ENCODE results near the gene AMH. TPM values are rescaled to one million over a fixed set of nuclear protein-coding genes. Genes with fewer than 3 reads are reported as not detected.
A peak's percentile ranks its signal among the peaks of the same experiment; 100 is the strongest.

Gene AMH
- polyA plus RNA-seq, 4 donors = 1.1 to 3.0 (median 2.0) TPM

GRCh38 chr19:2242816-2243215 lies 6.3 kb upstream of the AMH start:
- DNase-seq (no peak), FAIRE-seq (no peak)
- WGBS, 3 donors = 74 to 87% (median 80%) methylated on average over 8 of the region's 8 CpGs
- peaks cover 11 to 67% (median 17%) of the 10 kb centered on the region in 3 donors for H3K4me1 ChIP-seq (ENCODE audit: control insufficient read depth in 3 of 3, insufficient read depth in 2 of 3, low read depth in 1 of 3, low read length in 2 of 3)
- H3K27ac ChIP-seq (ENCODE audit: low read depth in 1 of 3, low read length in 2 of 3) = peak overlapping the region; percentile 57 to 93 (median 79)
- no peaks in the 10 kb centered on the region for H3K27me3 ChIP-seq (ENCODE audit: control insufficient read depth in 3 of 3, insufficient read depth in 3 of 3, low read length in 3 of 3)
- no peak overlapping the region for H3K4me3 ChIP-seq (ENCODE audit: low read depth in 1 of 3, low read length in 3 of 3)
- no peaks in the 10 kb centered on the region for H3K9me3 ChIP-seq (ENCODE audit: control insufficient read depth in 2 of 2, insufficient read depth in 1 of 2, low read depth in 1 of 2, low read length in 1 of 2)
- H3K36me3 ChIP-seq (ENCODE audit: control insufficient read depth in 3 of 3, insufficient read depth in 2 of 3, low read depth in 1 of 3, low read length in 3 of 3) = peaks cover 24 to 88% (median 40%) of the 10 kb centered on the region in 3 donors

GRCh38 chr19:2243274-2244124 lies 5.6 kb upstream of the AMH start:
- Histone ChIP-seq H3K4me1 (ENCODE audit: control insufficient read depth in 3 of 3, insufficient read depth in 2 of 3, low read depth in 1 of 3, low read length in 2 of 3) (peaks cover 5 to 61% (median 17%) of the 10 kb centered on the region in 3 donors), H3K4me3 (ENCODE audit: low read depth in 1 of 3, low read length in 3 of 3) (no peak overlapping the region), H3K27me3 (ENCODE audit: control insufficient read depth in 3 of 3, insufficient read depth in 3 of 3, low read length in 3 of 3) (no peaks in the 10 kb centered on the region), H3K27ac (ENCODE audit: low read depth in 1 of 3, low read length in 2 of 3) (peak overlapping the region; percentile 69 to 93 (median 77)), H3K36me3 (ENCODE audit: control insufficient read depth in 3 of 3, insufficient read depth in 2 of 3, low read depth in 1 of 3, low read length in 3 of 3) (peaks cover 30 to 90% (median 43%) of the 10 kb centered on the region in 3 donors), H3K9me3 (ENCODE audit: control insufficient read depth in 2 of 2, insufficient read depth in 1 of 2, low read depth in 1 of 2, low read length in 1 of 2) (no peaks in the 10 kb centered on the region)
- peak; percentile 91 to 94 for DNase-seq
- 36 to 69% (median 44%) methylated on average over 32 of the region's 32 CpGs for WGBS, 3 donors
- FAIRE-seq = no peak

GRCh38 chr19:2244125-2244411 lies 5.1 kb upstream of the AMH start:
- WGBS, 3 donors = 24 to 67% (median 56%) methylated on average over 12 of the region's 12 CpGs
- Histone ChIP-seq H3K27me3 (ENCODE audit: control insufficient read depth in 3 of 3, insufficient read depth in 3 of 3, low read length in 3 of 3) (peaks cover 0 to 4% (median 0%) of the 10 kb centered on the region in 3 donors), H3K27ac (ENCODE audit: low read depth in 1 of 3, low read length in 2 of 3) (peak overlapping the region in 2 of 3 donors; percentile 39 to 93), H3K4me1 (ENCODE audit: control insufficient read depth in 3 of 3, insufficient read depth in 2 of 3, low read depth in 1 of 3, low read length in 2 of 3) (peaks cover 5 to 56% (median 17%) of the 10 kb centered on the region in 3 donors), H3K4me3 (ENCODE audit: low read depth in 1 of 3, low read length in 3 of 3) (no peak overlapping the region), H3K9me3 (ENCODE audit: control insufficient read depth in 2 of 2, insufficient read depth in 1 of 2, low read depth in 1 of 2, low read length in 1 of 2) (no peaks in the 10 kb centered on the region), H3K36me3 (ENCODE audit: control insufficient read depth in 3 of 3, insufficient read depth in 2 of 3, low read depth in 1 of 3, low read length in 3 of 3) (peaks cover 30 to 91% (median 43%) of the 10 kb centered on the region in 3 donors)
- DNase-seq (no peak), FAIRE-seq (no peak)

- Histone ChIP-seq H3K36me3 (ENCODE audit: control insufficient read depth in 3 of 3, insufficient read depth in 2 of 3, low read depth in 1 of 3, low read length in 3 of 3) (peaks cover 30 to 95% (median 43%) of the 10 kb centered on the region in 3 donors), H3K27ac (ENCODE audit: low read depth in 1 of 3, low read length in 2 of 3) (peak overlapping the region in 1 of 3 donors; percentile 93), H3K4me3 (ENCODE audit: low read depth in 1 of 3, low read length in 3 of 3) (no peak overlapping the region), H3K4me1 (ENCODE audit: control insufficient read depth in 3 of 3, insufficient read depth in 2 of 3, low read depth in 1 of 3, low read length in 2 of 3) (peaks cover 5 to 51% (median 17%) of the 10 kb centered on the region in 3 donors), H3K9me3 (ENCODE audit: control insufficient read depth in 2 of 2, insufficient read depth in 1 of 2, low read depth in 1 of 2, low read length in 1 of 2) (no peaks in the 10 kb centered on the region), H3K27me3 (ENCODE audit: control insufficient read depth in 3 of 3, insufficient read depth in 3 of 3, low read length in 3 of 3) (peaks cover 0 to 8% (median 2%) of the 10 kb centered on the region in 3 donors)
- DNase-seq (no peak), FAIRE-seq (no peak)
- 77 to 84% (median 78%) methylated on average over 21 of the region's 21 CpGs for WGBS, 3 donors
Observed at GRCh38 chr19:2244486-2244885, 4.6 kb upstream of the AMH start.

GRCh38 chr19:2245273-2245672 lies 3.9 kb upstream of the AMH start:
- Histone ChIP-seq H3K9me3 (ENCODE audit: control insufficient read depth in 2 of 2, insufficient read depth in 1 of 2, low read depth in 1 of 2, low read length in 1 of 2) (no peaks in the 10 kb centered on the region), H3K27me3 (ENCODE audit: control insufficient read depth in 3 of 3, insufficient read depth in 3 of 3, low read length in 3 of 3) (peaks cover 3 to 16% (median 4%) of the 10 kb centered on the region in 3 donors), H3K36me3 (ENCODE audit: control insufficient read depth in 3 of 3, insufficient read depth in 2 of 3, low read depth in 1 of 3, low read length in 3 of 3) (peaks cover 30 to 90% (median 43%) of the 10 kb centered on the region in 3 donors), H3K4me1 (ENCODE audit: control insufficient read depth in 3 of 3, insufficient read depth in 2 of 3, low read depth in 1 of 3, low read length in 2 of 3) (peaks cover 5 to 52% (median 17%) of the 10 kb centered on the region in 3 donors), H3K27ac (ENCODE audit: low read depth in 1 of 3, low read length in 2 of 3) (no peak overlapping the region), H3K4me3 (ENCODE audit: low read depth in 1 of 3, low read length in 3 of 3) (no peak overlapping the region)
- DNase-seq (no peak), FAIRE-seq (no peak)
- 93 to 96% (median 96%) methylated on average over 11 to 15 of the region's 15 CpGs for WGBS, 3 donors

GRCh38 chr19:2246014-2246620 lies 3.0 kb upstream of the AMH start:
- DNase-seq (no peak), FAIRE-seq (no peak)
- Histone ChIP-seq H3K4me1 (ENCODE audit: control insufficient read depth in 3 of 3, insufficient read depth in 2 of 3, low read depth in 1 of 3, low read length in 2 of 3) (peaks cover 0 to 47% (median 17%) of the 10 kb centered on the region in 3 donors), H3K27ac (ENCODE audit: low read depth in 1 of 3, low read length in 2 of 3) (no peak overlapping the region), H3K27me3 (ENCODE audit: control insufficient read depth in 3 of 3, insufficient read depth in 3 of 3, low read length in 3 of 3) (peaks cover 8 to 24% (median 12%) of the 10 kb centered on the region in 3 donors), H3K36me3 (ENCODE audit: control insufficient read depth in 3 of 3, insufficient read depth in 2 of 3, low read depth in 1 of 3, low read length in 3 of 3) (peaks cover 30 to 82% (median 43%) of the 10 kb centered on the region in 3 donors), H3K9me3 (ENCODE audit: control insufficient read depth in 2 of 2, insufficient read depth in 1 of 2, low read depth in 1 of 2, low read length in 1 of 2) (no peaks in the 10 kb centered on the region), H3K4me3 (ENCODE audit: low read depth in 1 of 3, low read length in 3 of 3) (no peak overlapping the region)
- 92 to 98% (median 96%) methylated on average over 15 to 25 of the region's 25 CpGs for WGBS, 3 donors

GRCh38 chr19:2246801-2247361 lies 2.2 kb upstream of the AMH start:
- peaks cover 30 to 74% (median 43%) of the 10 kb centered on the region in 3 donors for H3K36me3 ChIP-seq (ENCODE audit: control insufficient read depth in 3 of 3, insufficient read depth in 2 of 3, low read depth in 1 of 3, low read length in 3 of 3)
- H3K27me3 ChIP-seq (ENCODE audit: control insufficient read depth in 3 of 3, insufficient read depth in 3 of 3, low read length in 3 of 3) = peaks cover 16 to 28% (median 16%) of the 10 kb centered on the region in 3 donors
- no peak overlapping the region for H3K27ac ChIP-seq (ENCODE audit: low read depth in 1 of 3, low read length in 2 of 3)
- no peaks in the 10 kb centered on the region for H3K9me3 ChIP-seq (ENCODE audit: control insufficient read depth in 2 of 2, insufficient read depth in 1 of 2, low read depth in 1 of 2, low read length in 1 of 2)
- H3K4me1 ChIP-seq (ENCODE audit: control insufficient read depth in 3 of 3, insufficient read depth in 2 of 3, low read depth in 1 of 3, low read length in 2 of 3) = peaks cover 0 to 43% (median 17%) of the 10 kb centered on the region in 3 donors
- no peak for FAIRE-seq
- H3K4me3 ChIP-seq (ENCODE audit: low read depth in 1 of 3, low read length in 3 of 3) = no peak overlapping the region
- DNase-seq = no peak
- WGBS, 3 donors = 84 to 86% (median 85%) methylated on average over 23 to 26 of the region's 26 CpGs

GRCh38 chr19:2247433-2248101 lies 1.6 kb upstream of the AMH start:
- no peak overlapping the region for H3K27ac ChIP-seq (ENCODE audit: low read depth in 1 of 3, low read length in 2 of 3)
- H3K27me3 ChIP-seq (ENCODE audit: control insufficient read depth in 3 of 3, insufficient read depth in 3 of 3, low read length in 3 of 3) = peaks cover 18 to 35% (median 18%) of the 10 kb centered on the region in 3 donors
- WGBS, 3 donors = 80 to 87% (median 85%) methylated on average over 22 to 28 of the region's 28 CpGs
- no peak for DNase-seq
- H3K4me1 ChIP-seq (ENCODE audit: control insufficient read depth in 3 of 3, insufficient read depth in 2 of 3, low read depth in 1 of 3, low read length in 2 of 3) = peaks cover 0 to 43% (median 14%) of the 10 kb centered on the region in 3 donors
- H3K36me3 ChIP-seq (ENCODE audit: control insufficient read depth in 3 of 3, insufficient read depth in 2 of 3, low read depth in 1 of 3, low read length in 3 of 3) = peaks cover 30 to 70% (median 43%) of the 10 kb centered on the region in 3 donors
- H3K9me3 ChIP-seq (ENCODE audit: control insufficient read depth in 2 of 2, insufficient read depth in 1 of 2, low read depth in 1 of 2, low read length in 1 of 2) = no peaks in the 10 kb centered on the region
- no peak overlapping the region for H3K4me3 ChIP-seq (ENCODE audit: low read depth in 1 of 3, low read length in 3 of 3)
- no peak for FAIRE-seq

Measured in small intestine (tissue), 7 donors.